NCI-H1105 (cell line): ENCODE data around the gene DOCK11.

Experiments used
- DNase-seq: peaks from one replicate; lab custom pipeline; 2025; lab: John Stamatoyannopoulos, UW

DOCK11 gene

GRCh38 chrX:118502161-118502789 is 6.7 kb downstream of the DOCK11 start:
- no peak for DNase-seq

GRCh38 chrX:118503260-118504041 is 7.8 kb downstream of the DOCK11 start:
- DNase-seq, result no peak

- DNase-seq, result no peak
These were observed 9.0 kb downstream of the DOCK11 start for GRCh38 chrX:118504581-118504980.

- no peak for DNase-seq
These were observed 11.3 kb downstream of the DOCK11 start for GRCh38 chrX:118506805-118507480.

GRCh38 chrX:118507766-118508165 is 12.2 kb downstream of the DOCK11 start:
- DNase-seq, result no peak

GRCh38 chrX:118508221-118508620 is 12.6 kb downstream of the DOCK11 start:
- no peak for DNase-seq

- DNase-seq, result no peak
These were observed 13.0 kb downstream of the DOCK11 start for GRCh38 chrX:118508635-118509034.

- no peak for DNase-seq
These were observed 14.5 kb downstream of the DOCK11 start for GRCh38 chrX:118510111-118510510.

GRCh38 chrX:118513120-118513898 is 17.7 kb downstream of the DOCK11 start:
- DNase-seq, result no peak

GRCh38 chrX:118519411-118520215 is 24.0 kb downstream of the DOCK11 start:
- DNase-seq, result no peak

GRCh38 chrX:118520216-118521206 is 24.9 kb downstream of the DOCK11 start:
- no peak for DNase-seq

GRCh38 chrX:118521435-118521834 is 25.8 kb downstream of the DOCK11 start:
- no peak for DNase-seq

- DNase-seq, result no peak
These were observed 26.8 kb downstream of the DOCK11 start for GRCh38 chrX:118522230-118522926.

GRCh38 chrX:118523920-118524319 is 28.3 kb downstream of the DOCK11 start:
- DNase-seq, result no peak

GRCh38 chrX:118524344-118524743 is 28.7 kb downstream of the DOCK11 start:
- no peak for DNase-seq

- DNase-seq, result no peak
These were observed 29.6 kb downstream of the DOCK11 start for GRCh38 chrX:118525174-118525730.

GRCh38 chrX:118526149-118526548 is 30.5 kb downstream of the DOCK11 start:
- no peak for DNase-seq

GRCh38 chrX:118528071-118528737 is 32.6 kb downstream of the DOCK11 start:
- no peak for DNase-seq
